Activated naive CD8-positive, alpha-beta T cell (primary cell): ENCODE data around the gene SPTBN1.
A peak's percentile ranks its signal among the peaks of the same experiment; 100 is the strongest.

Experiments
- H3K27ac Mint-ChIP-seq: one replicate; pipeline ENCODE4 v1.8.0; 2021; ENCODE audit warnings: mixed read lengths
- H3K27me3 Mint-ChIP-seq: one replicate; pipeline ENCODE4 v1.8.0; 2021; ENCODE audit warnings: mixed read lengths
- H3K36me3 Mint-ChIP-seq: one replicate; pipeline ENCODE4 v1.8.0; 2021; ENCODE audit warnings: mixed read lengths
- H3K4me1 Mint-ChIP-seq: one replicate; pipeline ENCODE4 v1.8.0; 2021; ENCODE audit warnings: low read depth, mixed read lengths
- H3K4me3 Mint-ChIP-seq: one replicate; pipeline ENCODE4 v1.8.0; 2021; ENCODE audit warnings: mild to moderate bottlenecking, mixed read lengths
- H3K9me3 Mint-ChIP-seq: one replicate; pipeline ENCODE4 v1.8.0; 2021; ENCODE audit warnings: low read depth, mixed read lengths

SPTBN1 gene

DNA sequence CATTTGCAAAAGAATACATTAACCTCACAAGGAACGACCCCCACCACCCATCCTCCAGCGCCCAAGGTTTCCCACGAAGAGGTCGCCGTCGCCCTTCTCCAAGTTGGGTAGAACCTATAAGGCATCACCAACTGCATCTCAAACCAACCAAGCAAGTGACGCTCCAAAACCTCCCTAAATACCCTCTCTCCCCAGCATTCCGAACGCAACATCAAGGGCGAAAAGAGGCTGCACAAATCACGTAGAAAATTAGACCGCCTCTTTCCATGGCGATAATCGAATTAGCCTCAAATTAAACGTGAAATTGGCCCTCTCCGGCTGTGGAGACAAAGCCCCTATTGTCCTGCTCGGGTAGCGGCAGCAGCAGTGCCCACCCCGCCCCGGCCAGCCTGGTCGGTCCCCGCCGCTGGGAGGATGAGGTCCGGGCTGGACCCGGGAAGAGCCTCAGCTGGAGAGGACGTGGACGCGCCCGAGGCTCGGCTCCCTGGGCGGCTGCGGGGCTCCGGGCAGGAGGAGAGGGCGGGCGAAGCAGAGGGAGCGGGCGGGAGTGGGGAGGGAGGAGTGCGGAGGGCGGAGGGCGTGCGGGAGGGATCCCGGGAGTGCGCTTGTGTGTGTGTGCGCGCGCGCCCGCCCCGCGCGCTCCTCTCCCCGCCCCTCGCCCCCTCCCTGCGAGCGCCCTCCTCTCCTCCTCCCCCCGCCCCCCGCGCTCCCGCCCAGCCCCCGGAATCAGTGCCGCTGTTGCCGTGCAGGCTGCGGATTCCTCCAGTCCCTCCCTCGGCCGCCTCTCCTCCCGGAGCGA is at the start of gene SPTBN1:
SPTBN1 (plus strand) TSS at position 765 of the 799 bp plus-strand sequence. CDS start 70,092 bp downstream, outside the sequence.
- Mint-ChIP-seq H3K4me1 (peaks cover 13% of the 10 kb centered on the region), H3K36me3 (no peaks in the 10 kb centered on the region), H3K27ac (no peak within 1 kb of the TSS), H3K4me3 (peak within 1 kb of the TSS; percentile 90), H3K27me3 (peaks cover 33% of the 10 kb centered on the region), H3K9me3 (no peaks in the 10 kb centered on the region)

GRCh38 chr2:54407693-54408092 is 48.4 kb upstream of the SPTBN1 start:
- peaks cover 4% of the 10 kb centered on the region for H3K4me1 Mint-ChIP-seq
- H3K36me3 Mint-ChIP-seq: no peaks in the 10 kb centered on the region
- no peaks in the 10 kb centered on the region for H3K9me3 Mint-ChIP-seq
- H3K4me3 Mint-ChIP-seq: no peak overlapping the region
- H3K27ac Mint-ChIP-seq: no peak overlapping the region
- H3K27me3 Mint-ChIP-seq: peaks cover 6% of the 10 kb centered on the region

DNA sequence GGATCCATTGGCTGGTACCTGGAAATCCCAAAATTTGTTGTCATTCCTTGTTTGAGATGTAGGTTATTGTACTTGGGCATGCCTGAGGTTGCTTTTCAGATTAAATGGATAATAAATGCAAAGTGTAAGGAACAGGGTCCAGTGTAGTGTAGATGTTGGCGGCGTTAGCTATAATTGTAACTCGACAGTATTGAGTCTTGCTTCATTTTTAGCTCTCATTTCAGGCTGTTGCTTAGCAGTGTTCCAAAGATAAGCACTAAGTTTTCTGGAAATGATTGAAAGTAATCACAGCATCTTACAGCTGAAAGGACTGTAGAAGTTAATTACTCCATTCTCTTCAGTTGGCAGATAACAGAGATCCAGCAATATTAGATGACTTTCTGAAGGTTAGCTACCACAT is 47.8 kb upstream of the SPTBN1 start:
- no peaks in the 10 kb centered on the region for H3K9me3 Mint-ChIP-seq
- H3K27me3 Mint-ChIP-seq: peaks cover 6% of the 10 kb centered on the region
- H3K4me1 Mint-ChIP-seq: peaks cover 4% of the 10 kb centered on the region
- H3K36me3 Mint-ChIP-seq: no peaks in the 10 kb centered on the region
- H3K27ac Mint-ChIP-seq: no peak overlapping the region
- H3K4me3 Mint-ChIP-seq: no peak overlapping the region

GRCh38 chr2:54409752-54410151 is 46.4 kb upstream of the SPTBN1 start:
- H3K9me3 Mint-ChIP-seq: no peaks in the 10 kb centered on the region
- no peaks in the 10 kb centered on the region for H3K4me1 Mint-ChIP-seq
- no peaks in the 10 kb centered on the region for H3K36me3 Mint-ChIP-seq
- no peak overlapping the region for H3K4me3 Mint-ChIP-seq
- no peak overlapping the region for H3K27ac Mint-ChIP-seq
- H3K27me3 Mint-ChIP-seq: peaks cover 6% of the 10 kb centered on the region

- Mint-ChIP-seq H3K27ac (no peak overlapping the region), H3K36me3 (no peaks in the 10 kb centered on the region), H3K4me3 (no peak overlapping the region), H3K4me1 (no peaks in the 10 kb centered on the region), H3K27me3 (peaks cover 10% of the 10 kb centered on the region), H3K9me3 (no peaks in the 10 kb centered on the region)
Observed at GRCh38 chr2:54411801-54412354, 44.2 kb upstream of the SPTBN1 start.

- Mint-ChIP-seq H3K27me3 (peaks cover 5% of the 10 kb centered on the region), H3K4me1 (peaks cover 2% of the 10 kb centered on the region)
Observed at GRCh38 chr2:54416166-54416813, 39.8 kb upstream of the SPTBN1 start.

DNA sequence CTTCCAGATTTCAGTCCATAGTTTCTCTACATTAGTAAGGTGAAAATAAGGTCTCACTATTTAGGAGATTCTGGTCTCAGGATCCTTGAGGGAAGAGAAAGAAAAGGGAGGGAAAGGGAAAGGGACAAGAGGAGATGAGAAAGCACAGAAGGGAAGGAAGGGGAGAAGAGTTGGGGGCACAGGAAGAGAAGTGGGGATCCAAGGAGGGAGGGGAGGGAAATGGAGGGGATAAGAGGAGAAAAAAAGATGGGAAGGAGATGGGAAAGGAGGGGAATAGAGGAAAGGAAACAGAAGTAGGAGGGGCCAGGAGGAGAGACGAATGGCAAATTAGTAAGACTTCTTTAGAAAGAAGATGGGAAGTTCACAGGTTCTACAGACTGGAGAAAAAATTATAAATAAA is 39.2 kb upstream of the SPTBN1 start:
- Mint-ChIP-seq H3K27me3 (peaks cover 5% of the 10 kb centered on the region), H3K36me3 (no peaks in the 10 kb centered on the region), H3K4me1 (peaks cover 8% of the 10 kb centered on the region), H3K9me3 (no peaks in the 10 kb centered on the region), H3K27ac (no peak overlapping the region), H3K4me3 (no peak overlapping the region)

More at GRCh38 chr2:54416166-54416813, 39.8 kb upstream of the SPTBN1 start:
- H3K9me3 Mint-ChIP-seq: no peaks in the 10 kb centered on the region
- H3K36me3 Mint-ChIP-seq: no peaks in the 10 kb centered on the region
- no peak overlapping the region for H3K4me3 Mint-ChIP-seq
- H3K27ac Mint-ChIP-seq: no peak overlapping the region

GRCh38 chr2:54417577-54417976 is 38.5 kb upstream of the SPTBN1 start:
- no peaks in the 10 kb centered on the region for H3K9me3 Mint-ChIP-seq
- no peaks in the 10 kb centered on the region for H3K36me3 Mint-ChIP-seq
- H3K4me1 Mint-ChIP-seq: peaks cover 13% of the 10 kb centered on the region
- H3K27me3 Mint-ChIP-seq: peaks cover 5% of the 10 kb centered on the region
- no peak overlapping the region for H3K27ac Mint-ChIP-seq
- no peak overlapping the region for H3K4me3 Mint-ChIP-seq

GRCh38 chr2:54419388-54419787 is 36.7 kb upstream of the SPTBN1 start:
- Mint-ChIP-seq H3K4me1 (peaks cover 13% of the 10 kb centered on the region), H3K36me3 (no peaks in the 10 kb centered on the region), H3K27me3 (peaks cover 5% of the 10 kb centered on the region), H3K27ac (no peak overlapping the region), H3K4me3 (no peak overlapping the region), H3K9me3 (no peaks in the 10 kb centered on the region)

- peaks cover 4% of the 10 kb centered on the region for H3K27me3 Mint-ChIP-seq
- peaks cover 13% of the 10 kb centered on the region for H3K4me1 Mint-ChIP-seq
- no peaks in the 10 kb centered on the region for H3K9me3 Mint-ChIP-seq
- no peak overlapping the region for H3K4me3 Mint-ChIP-seq
- H3K27ac Mint-ChIP-seq: no peak overlapping the region
- no peaks in the 10 kb centered on the region for H3K36me3 Mint-ChIP-seq
Observed at GRCh38 chr2:54419855-54420523, 36.1 kb upstream of the SPTBN1 start.

- Mint-ChIP-seq H3K36me3 (no peaks in the 10 kb centered on the region), H3K4me1 (peaks cover 13% of the 10 kb centered on the region), H3K27me3 (peaks cover 3% of the 10 kb centered on the region), H3K9me3 (no peaks in the 10 kb centered on the region), H3K27ac (no peak overlapping the region), H3K4me3 (peak overlapping the region; percentile 8)
Observed at GRCh38 chr2:54420524-54421172, 35.5 kb upstream of the SPTBN1 start.

GRCh38 chr2:54422072-54422581 is 34.0 kb upstream of the SPTBN1 start:
- peaks cover 13% of the 10 kb centered on the region for H3K4me1 Mint-ChIP-seq
- peak overlapping the region; percentile 85 for H3K4me3 Mint-ChIP-seq
- peak overlapping the region; percentile 54 for H3K27ac Mint-ChIP-seq
- no peaks in the 10 kb centered on the region for H3K9me3 Mint-ChIP-seq
- no peaks in the 10 kb centered on the region for H3K36me3 Mint-ChIP-seq
- H3K27me3 Mint-ChIP-seq: no peaks in the 10 kb centered on the region

- no peaks in the 10 kb centered on the region for H3K36me3 Mint-ChIP-seq
- peaks cover 13% of the 10 kb centered on the region for H3K4me1 Mint-ChIP-seq
- no peak overlapping the region for H3K4me3 Mint-ChIP-seq
- no peaks in the 10 kb centered on the region for H3K27me3 Mint-ChIP-seq
- H3K9me3 Mint-ChIP-seq: no peaks in the 10 kb centered on the region
- H3K27ac Mint-ChIP-seq: no peak overlapping the region
Observed at GRCh38 chr2:54423213-54423612, 32.9 kb upstream of the SPTBN1 start.

- Mint-ChIP-seq H3K36me3 (no peaks in the 10 kb centered on the region), H3K4me3 (no peak overlapping the region), H3K27ac (no peak overlapping the region), H3K27me3 (no peaks in the 10 kb centered on the region), H3K9me3 (no peaks in the 10 kb centered on the region), H3K4me1 (peaks cover 13% of the 10 kb centered on the region)
Observed at GRCh38 chr2:54424555-54425163, 31.5 kb upstream of the SPTBN1 start.
